Gastrocnemius medialis (tissue), 4 donors: ENCODE results near the gene ATG7. TPM values are rescaled to one million over a fixed set of nuclear protein-coding genes. Genes with fewer than 3 reads are reported as not detected.

Experiments used
- ATAC-seq, 2 donors: fragments of 150-250 bp; one replicate each; pipeline ENCODE4 v1.9.1; 2016
- DNase-seq, 2 donors: peaks; one replicate each; pipeline ENCODE4 v3.0.0-alpha.2; 2019
- H3K27ac ChIP-seq, 4 donors: fragments of 200-600 bp; sonication (generic); 1 replicate in 1 of 4; 2 replicates in 3 of 4; pipeline ENCODE4 v1.5.1; 2016 to 2018; ENCODE audit warnings: mild to moderate bottlenecking in 2 of 4, moderate library complexity in 1 of 4
- H3K27me3 ChIP-seq, 3 donors: fragments of 200-600 bp; sonication (generic) in 2 of 3; 1 replicate in 1 of 3; 2 replicates in 2 of 3; pipeline versions ENCODE4 v1.5.1 to v1.6.0; 2016 to 2019; ENCODE audit warnings: mild to moderate bottlenecking in 1 of 3, moderate library complexity in 1 of 3
- H3K36me3 ChIP-seq, 2 donors: fragments of 200-600 bp; sonication (generic) in 1 of 2; one replicate each; pipeline ENCODE4 v1.5.1; 2017 to 2018
- H3K4me1 ChIP-seq, 2 donors: fragments of 200-600 bp; sonication (generic) in 1 of 2; one replicate each; pipeline ENCODE4 v1.5.1; 2016 to 2017; ENCODE audit warnings: mild to moderate bottlenecking in 2 of 2
- H3K4me3 ChIP-seq, 4 donors: fragments of 200-600 bp; sonication (generic) in 3 of 4; 1 replicate in 1 of 4; 2 replicates in 3 of 4; pipeline ENCODE4 v1.5.1; 2016 to 2019; ENCODE audit warnings: mild to moderate bottlenecking in 2 of 4
- H3K9me3 ChIP-seq, 3 donors: fragments of 200-600 bp; sonication (generic) in 2 of 3; 1 replicate in 1 of 3; 2 replicates in 2 of 3; pipeline ENCODE4 v1.5.1; 2016 to 2019
- POLR2A ChIP-seq, 2 donors: fragments of 450-650 bp; IDR thresholded peaks; one replicate each; pipeline ENCODE4 v1.6.1; 2017; ENCODE audit warnings: antibody characterized with exemption in 2 of 2, mild to moderate bottlenecking in 2 of 2, moderate library complexity in 2 of 2
- in situ Hi-C, 4 donors: fragments of 200-750 bp; cut with MboI; loops; one replicate each; pipeline versions ENCODE4 v1.15.0 to v1.8.0; 2017; ENCODE audit warnings: low sequenced_read_pairs in 4 of 4
- intact Hi-C: fragments of 100-400 bp; cut with DNase I; formaldehyde crosslinking; loops from one replicate; pipeline ENCODE4 v1.15.1; 2023; ENCODE audit warnings: low total_unique reads
- total RNA-seq, 4 donors: library from RNA; depleted of rRNA; stranded (reverse); fragments of >200 nt; gene quantifications; one replicate each; pipeline versions ENCODE4 v1.1.0 to v1.2.3, GENCODE V29; 2016
- TF ChIP-seq, protein P1 (sequence below), 5 experiments: fragments of 450-650 bp in 3 of 5; fragments of 200-600 bp in 2 of 5; sonication (generic) in 2 of 5; IDR thresholded peaks in 4 of 5; conservative IDR thresholded peaks in 1 of 5; 1 replicate in 4 of 5; 2 replicates in 1 of 5; pipeline ENCODE4 v1.5.1; 2016 to 2019; ENCODE audit warnings: antibody characterized with exemption in 5 of 5, mild to moderate bottlenecking in 3 of 5, moderate library complexity in 3 of 5

Gene ATG7
- total RNA-seq, 4 donors from 2014 or later: 13.5 to 29.2 (median 15.0) TPM

DNA sequence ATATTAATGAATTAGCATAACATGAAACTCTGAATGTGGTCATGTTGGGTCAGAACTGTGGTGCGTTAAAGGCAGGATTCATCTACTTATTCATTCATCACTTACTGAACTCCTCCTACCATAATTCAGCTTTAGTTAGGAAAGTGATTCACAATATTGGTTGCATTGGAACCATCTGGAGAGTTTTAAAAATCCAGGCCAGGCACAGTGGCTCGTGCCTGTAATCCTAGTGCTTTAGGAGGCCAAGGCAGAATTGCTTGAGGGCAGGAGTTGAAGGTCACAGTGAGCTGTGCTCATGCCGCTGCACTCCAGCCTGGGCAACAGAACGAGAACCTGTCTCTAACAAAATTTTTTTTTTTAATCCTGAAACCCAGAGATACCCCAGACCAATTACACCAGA is 44.2 kb upstream of the ATG7 start:
- H3K4me3 ChIP-seq: no peak overlapping the region
- no peak for ATAC-seq
- in situ Hi-C loops (loop anchor here in 1 of 4 donors (25.0 kb wide), 1 partner anchor 109 kb away; no protein-coding TSS in a partner anchor), intact Hi-C loops (no loop called here)
- no peak for TF ChIP-seq POLR2A (IDR thresholded peaks at IDR 0.05)
- TF ChIP-seq, protein P1, sequence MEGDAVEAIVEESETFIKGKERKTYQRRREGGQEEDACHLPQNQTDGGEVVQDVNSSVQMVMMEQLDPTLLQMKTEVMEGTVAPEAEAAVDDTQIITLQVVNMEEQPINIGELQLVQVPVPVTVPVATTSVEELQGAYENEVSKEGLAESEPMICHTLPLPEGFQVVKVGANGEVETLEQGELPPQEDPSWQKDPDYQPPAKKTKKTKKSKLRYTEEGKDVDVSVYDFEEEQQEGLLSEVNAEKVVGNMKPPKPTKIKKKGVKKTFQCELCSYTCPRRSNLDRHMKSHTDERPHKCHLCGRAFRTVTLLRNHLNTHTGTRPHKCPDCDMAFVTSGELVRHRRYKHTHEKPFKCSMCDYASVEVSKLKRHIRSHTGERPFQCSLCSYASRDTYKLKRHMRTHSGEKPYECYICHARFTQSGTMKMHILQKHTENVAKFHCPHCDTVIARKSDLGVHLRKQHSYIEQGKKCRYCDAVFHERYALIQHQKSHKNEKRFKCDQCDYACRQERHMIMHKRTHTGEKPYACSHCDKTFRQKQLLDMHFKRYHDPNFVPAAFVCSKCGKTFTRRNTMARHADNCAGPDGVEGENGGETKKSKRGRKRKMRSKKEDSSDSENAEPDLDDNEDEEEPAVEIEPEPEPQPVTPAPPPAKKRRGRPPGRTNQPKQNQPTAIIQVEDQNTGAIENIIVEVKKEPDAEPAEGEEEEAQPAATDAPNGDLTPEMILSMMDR (IDR thresholded peaks at IDR 0.05 in 4 of 5, conservative IDR thresholded peaks at IDR 0.05 in 1 of 5): no peak
- no peak overlapping the region for H3K27ac ChIP-seq
- no peaks in the 10 kb centered on the region for H3K27me3 ChIP-seq
- H3K9me3 ChIP-seq: no peaks in the 10 kb centered on the region
- no peak for DNase-seq
- no peaks in the 10 kb centered on the region for H3K36me3 ChIP-seq
- no peaks in the 10 kb centered on the region for H3K4me1 ChIP-seq

GRCh38 chr3:11230125-11230524 is 42.1 kb upstream of the ATG7 start:
- Histone ChIP-seq H3K36me3 (no peaks in the 10 kb centered on the region), H3K4me3 (no peak overlapping the region), H3K27me3 (no peaks in the 10 kb centered on the region), H3K9me3 (no peaks in the 10 kb centered on the region), H3K27ac (no peak overlapping the region), H3K4me1 (no peaks in the 10 kb centered on the region)
- TF ChIP-seq, protein P1 (IDR thresholded peaks at IDR 0.05 in 4 of 5, conservative IDR thresholded peaks at IDR 0.05 in 1 of 5): no peak
- intact Hi-C loops: no loop called here
- no peak for DNase-seq
- ATAC-seq: no peak
- in situ Hi-C loops: loop anchor here (10.0 to 25.0 kb wide), 2 partner anchors 105 to 107 kb away; no protein-coding TSS in a partner anchor

GRCh38 chr3:11230832-11231231 is 41.4 kb upstream of the ATG7 start:
- in situ Hi-C loops: loop anchor here (10.0 to 25.0 kb wide), 2 partner anchors 104 to 106 kb away; no protein-coding TSS in a partner anchor
- no peaks in the 10 kb centered on the region for H3K9me3 ChIP-seq
- no peaks in the 10 kb centered on the region for H3K36me3 ChIP-seq
- TF ChIP-seq, protein P1 (IDR thresholded peaks at IDR 0.05 in 4 of 5, conservative IDR thresholded peaks at IDR 0.05 in 1 of 5): no peak
- TF ChIP-seq POLR2A (IDR thresholded peaks at IDR 0.05): no peak
- H3K4me1 ChIP-seq: no peaks in the 10 kb centered on the region
- DNase-seq: no peak
- no peaks in the 10 kb centered on the region for H3K27me3 ChIP-seq
- no peak overlapping the region for H3K27ac ChIP-seq
- ATAC-seq: no peak
- H3K4me3 ChIP-seq: no peak overlapping the region
- intact Hi-C loops: no loop called here

DNA sequence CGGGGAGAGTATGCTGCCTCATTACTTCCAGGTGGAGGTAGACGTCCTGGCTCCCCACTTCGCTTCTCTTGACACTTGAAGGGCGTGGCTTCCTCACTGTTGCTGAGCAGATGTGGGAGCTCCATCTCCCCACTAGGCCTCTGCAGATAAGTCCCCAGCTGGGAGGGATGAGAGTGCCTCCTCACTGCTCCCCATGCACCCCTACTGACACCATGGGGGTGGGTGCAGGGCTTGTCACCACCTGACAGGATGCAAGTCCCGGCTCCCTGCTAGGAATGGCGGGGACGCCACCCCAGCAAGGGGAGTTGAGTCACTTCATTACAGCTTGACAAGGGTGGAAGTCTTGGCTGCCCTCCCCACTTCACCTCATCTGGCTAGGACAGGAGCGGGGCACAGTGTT is 36.8 kb upstream of the ATG7 start:
- no peaks in the 10 kb centered on the region for H3K36me3 ChIP-seq
- intact Hi-C loops (loop anchor here (5.0 kb wide), 1 partner anchor 417 kb away; no protein-coding TSS in a partner anchor), in situ Hi-C loops (loop anchor here (10.0 to 25.0 kb wide), 2 partner anchors 99 to 102 kb away; no protein-coding TSS in a partner anchor)
- no peaks in the 10 kb centered on the region for H3K9me3 ChIP-seq
- no peak overlapping the region for H3K27ac ChIP-seq
- no peak for ATAC-seq
- H3K4me1 ChIP-seq: no peaks in the 10 kb centered on the region
- DNase-seq: no peak
- TF ChIP-seq POLR2A (IDR thresholded peaks at IDR 0.05): no peak
- TF ChIP-seq, protein P1 (IDR thresholded peaks at IDR 0.05 in 4 of 5, conservative IDR thresholded peaks at IDR 0.05 in 1 of 5): no peak
- peaks cover 0 to 3% (median 0%) of the 10 kb centered on the region in 3 donors for H3K27me3 ChIP-seq
- no peak overlapping the region for H3K4me3 ChIP-seq
